ENCODE results near the gene SSBP1.
"Not testable (repeated sequence)": the region's sequence is repeated elsewhere in the genome, so short reads cannot be mapped to it uniquely, and the experiment has no call there.

GRCh38 chr7:141751904-141752303 lies 13.7 kb downstream of the SSBP1 start:
- not testable (repeated sequence) for TF ChIP-seq CTCF (IDR thresholded peaks at IDR 0.05; ENCODE audit: extremely low read depth in 1 of 2, insufficient read depth in 1 of 2, low read depth in 1 of 2, low read length in 2 of 2); EZH2 (IDR thresholded peaks at IDR 0.05; ENCODE audit: borderline replicate concordance, low read depth, low read length, severe bottlenecking); POLR2A (IDR thresholded peaks at IDR 0.05; ENCODE audit: low read depth, low read length); MYC (IDR thresholded peaks at IDR 0.05; ENCODE audit: low read depth, low read length); FOS (IDR thresholded peaks at IDR 0.05; ENCODE audit: borderline replicate concordance, insufficient read depth, low read length)

Data from endothelial cell of umbilical vein (primary cell).